ENCODE results near the gene COL6A1.
"Not testable (repeated sequence)": the region's sequence is repeated elsewhere in the genome, so short reads cannot be mapped to it uniquely, and the experiment has no call there.

The COL6A1 gene

GRCh38 chr21:45966791-45967394 is 14.7 kb upstream of the COL6A1 start:
- DNase-seq: no peak

GRCh38 chr21:45969921-45970673 is 11.5 kb upstream of the COL6A1 start:
- DNase-seq: no peak

- DNase-seq: peak; percentile 67
Measured at GRCh38 chr21:45970674-45971615, 10.6 kb upstream of the COL6A1 start.

- no peak for DNase-seq
Measured at GRCh38 chr21:45971616-45972352, 9.8 kb upstream of the COL6A1 start.

GRCh38 chr21:45972353-45972715 is 9.2 kb upstream of the COL6A1 start:
- DNase-seq: no peak

- no peak for DNase-seq
Measured at GRCh38 chr21:45972716-45973474, 8.7 kb upstream of the COL6A1 start.

- peak; percentile 67 for DNase-seq
Measured at GRCh38 chr21:45973475-45974072, 8.0 kb upstream of the COL6A1 start.

GRCh38 chr21:45974073-45975019 is 7.2 kb upstream of the COL6A1 start:
- DNase-seq: peak; percentile 28

- DNase-seq: peak; percentile 9
Measured at GRCh38 chr21:45975020-45975666, 6.4 kb upstream of the COL6A1 start.

- DNase-seq: not testable (repeated sequence)
Measured at GRCh38 chr21:45975667-45976409, 5.7 kb upstream of the COL6A1 start.

GRCh38 chr21:45976701-45977311 is 4.8 kb upstream of the COL6A1 start:
- no peak for DNase-seq

- DNase-seq: no peak
Measured at GRCh38 chr21:45977396-45977795, 4.2 kb upstream of the COL6A1 start.

- DNase-seq: no peak
Measured at GRCh38 chr21:45979141-45979631, 2.4 kb upstream of the COL6A1 start.

- DNase-seq: no peak
Measured at GRCh38 chr21:45979651-45980050, 1.9 kb upstream of the COL6A1 start.

- no peak for DNase-seq
Measured at GRCh38 chr21:45980271-45980670, 1.3 kb upstream of the COL6A1 start.

GRCh38 chr21:45980697-45981096 is 873 bp upstream of the COL6A1 start:
- DNase-seq: no peak

GRCh38 chr21:45982092-45982757 is 655 bp downstream of the COL6A1 start:
- peak; percentile 20 for DNase-seq
